GM11168 (cell line): Measurements from ENCODE around the gene SART3.
"Not testable (repeated sequence)": the region's sequence is repeated elsewhere in the genome, so short reads cannot be mapped to it uniquely, and the experiment has no call there.

Source experiments
- in situ Hi-C: fragments of 300-500 bp; cut with MboI; formaldehyde crosslinking; loops from one replicate; pipeline ENCODE4 v1.12.0; 2022; ENCODE audit warnings: low sequenced_read_pairs; ENCODE audit not compliant: unreplicated experiment

Gene SART3

DNA sequence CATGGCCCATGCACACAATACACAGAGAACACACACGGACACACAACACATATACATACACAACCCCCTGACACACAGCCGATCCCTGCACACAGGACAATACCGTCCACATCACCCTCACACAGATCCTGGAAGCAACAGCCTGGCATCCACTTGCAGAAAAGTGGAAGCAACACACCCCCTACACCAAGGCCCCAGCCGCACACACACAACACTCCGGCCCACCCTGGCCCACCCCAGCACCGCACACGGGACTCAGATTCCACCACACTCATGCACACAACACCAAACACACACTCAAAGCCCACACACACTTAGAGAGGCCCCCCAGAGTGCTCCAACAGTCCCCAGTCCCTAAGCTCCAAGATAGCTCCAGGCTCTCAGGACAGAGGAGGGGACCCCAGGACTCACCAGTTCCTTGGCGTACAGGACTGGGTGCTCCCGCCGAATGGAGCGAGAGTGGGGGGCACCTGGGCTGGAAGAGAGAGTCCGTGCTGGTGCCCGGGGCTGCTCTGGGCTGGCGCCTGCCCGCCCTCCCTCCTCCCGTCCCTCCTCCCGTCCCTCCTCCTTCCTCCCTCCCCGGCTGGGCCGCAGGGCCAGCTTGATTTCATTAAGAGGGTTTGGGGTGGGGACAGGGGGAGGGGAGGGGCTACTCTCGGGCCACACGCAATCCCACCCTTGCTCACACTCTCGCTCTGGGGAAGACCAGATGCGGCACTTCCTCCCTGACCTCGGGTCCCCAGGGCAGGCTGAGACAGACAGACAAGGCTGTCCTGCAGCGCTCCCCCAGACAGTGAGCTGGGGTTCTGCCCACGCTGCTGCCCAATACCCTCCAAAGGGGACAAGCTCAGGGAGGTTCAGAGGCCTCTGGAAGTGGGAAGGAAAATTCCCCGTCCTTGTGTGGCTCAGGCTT is 36.8 kb upstream of the SART3 start, which contains the start of gene TMEM119:
TMEM119 (minus strand) TSS at position 526 of the 913 bp plus-strand sequence. CDS start 5,701 bp downstream, outside the sequence.
- in situ Hi-C loops, result no loop called here

GRCh38 chr12:108596854-108597558 is 36.0 kb upstream of the SART3 start:
- in situ Hi-C loops, result no loop called here

DNA sequence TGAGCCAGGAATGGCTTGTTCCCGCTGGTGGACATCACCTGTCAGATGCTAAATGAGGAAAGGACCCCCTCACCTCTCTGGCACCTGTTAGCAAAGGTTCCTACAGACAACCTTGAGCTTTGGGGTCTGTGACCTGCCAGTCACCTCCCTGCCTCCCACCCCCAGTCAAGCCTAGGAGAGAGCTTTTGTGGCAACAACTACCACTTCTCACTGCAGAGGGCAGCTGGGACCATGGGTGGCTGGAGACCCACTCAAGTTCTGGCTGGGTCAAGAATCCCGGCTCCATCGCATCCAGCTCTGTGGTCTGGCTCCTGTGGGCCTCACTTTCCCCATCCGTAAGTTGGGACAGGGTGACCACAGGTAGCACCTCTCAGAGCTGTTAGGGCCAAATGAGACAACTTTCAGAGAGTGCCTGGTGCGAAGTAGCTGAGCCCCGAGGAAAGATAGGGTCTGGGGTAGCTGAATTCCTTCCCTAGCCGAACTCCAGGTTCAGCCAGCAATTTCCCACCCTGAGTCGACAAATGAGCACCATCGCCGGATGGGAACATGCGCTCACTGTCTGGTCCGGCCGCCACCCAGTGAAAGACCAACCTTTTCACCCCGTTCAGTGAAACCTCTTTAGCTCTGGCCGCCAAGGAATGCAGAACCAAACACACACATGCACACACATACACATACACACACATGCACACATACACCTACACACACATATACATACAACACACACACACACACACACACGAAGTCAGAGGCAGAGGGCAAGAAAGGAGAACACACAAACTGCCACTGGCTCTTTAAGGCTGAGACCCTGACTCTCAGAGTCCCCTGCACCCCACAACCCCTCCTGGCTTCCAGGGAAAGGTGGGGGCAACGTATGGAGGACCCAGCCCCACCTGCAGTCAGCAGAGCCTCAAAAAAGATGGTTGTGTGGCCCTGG is 35.0 kb upstream of the SART3 start:
- in situ Hi-C loops, result no loop called here

DNA sequence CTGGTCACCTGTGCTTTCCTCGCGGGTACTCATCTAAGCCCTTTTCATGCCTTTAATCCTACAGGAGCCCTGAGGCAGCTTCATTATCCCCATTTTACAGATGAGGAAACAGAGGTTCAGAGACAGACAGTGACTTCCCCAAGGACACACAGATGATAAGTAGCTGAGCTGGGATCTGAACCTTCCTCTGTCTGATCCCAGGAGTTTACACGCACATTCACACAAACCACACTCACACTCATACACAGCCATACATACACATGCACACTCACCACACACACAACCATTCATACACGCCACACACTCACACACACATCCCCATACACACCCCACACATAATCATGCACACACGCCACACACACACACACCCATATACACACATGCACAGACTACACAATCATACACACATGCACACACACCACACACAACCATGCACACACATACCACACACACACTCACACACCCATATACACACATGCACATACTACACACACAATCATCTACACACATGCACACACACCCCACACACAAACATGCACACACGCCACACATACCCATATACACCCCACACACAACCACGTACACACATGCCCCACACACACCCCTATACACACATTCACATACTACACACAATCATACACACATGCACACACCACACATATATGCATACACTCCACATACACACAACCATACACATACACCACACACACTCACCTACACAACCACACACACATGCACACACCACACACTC is 34.2 kb upstream of the SART3 start:
- in situ Hi-C loops, result no loop called here

DNA sequence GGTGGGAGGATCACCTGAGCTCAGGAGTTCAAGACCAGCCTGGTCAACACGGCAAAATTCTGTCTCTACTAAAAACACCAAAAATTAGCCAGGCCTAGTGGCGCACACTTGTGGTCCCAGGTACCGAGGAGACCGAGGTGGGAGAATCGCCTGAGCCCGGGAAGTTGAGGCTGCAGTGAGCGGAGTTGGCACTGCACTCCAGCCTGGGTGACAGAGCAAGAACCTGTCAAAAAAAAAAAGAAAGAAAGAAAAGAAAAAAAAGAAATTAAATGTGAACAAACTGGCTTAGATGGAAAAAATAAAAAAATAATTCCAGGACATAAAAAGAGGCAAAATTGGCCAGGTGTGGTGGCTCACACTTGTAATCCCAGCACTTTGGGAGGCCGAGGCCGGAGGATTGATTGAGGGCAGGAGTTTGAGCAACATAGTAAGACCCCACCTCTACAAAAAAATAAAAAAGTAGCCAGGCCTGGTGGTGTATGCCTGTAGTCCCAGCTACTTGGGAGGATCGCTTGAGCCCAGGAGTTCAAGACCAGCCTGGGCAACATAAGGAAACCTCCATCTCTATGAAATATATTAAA is 33.4 kb upstream of the SART3 start:
- in situ Hi-C loops, result no loop called here

DNA sequence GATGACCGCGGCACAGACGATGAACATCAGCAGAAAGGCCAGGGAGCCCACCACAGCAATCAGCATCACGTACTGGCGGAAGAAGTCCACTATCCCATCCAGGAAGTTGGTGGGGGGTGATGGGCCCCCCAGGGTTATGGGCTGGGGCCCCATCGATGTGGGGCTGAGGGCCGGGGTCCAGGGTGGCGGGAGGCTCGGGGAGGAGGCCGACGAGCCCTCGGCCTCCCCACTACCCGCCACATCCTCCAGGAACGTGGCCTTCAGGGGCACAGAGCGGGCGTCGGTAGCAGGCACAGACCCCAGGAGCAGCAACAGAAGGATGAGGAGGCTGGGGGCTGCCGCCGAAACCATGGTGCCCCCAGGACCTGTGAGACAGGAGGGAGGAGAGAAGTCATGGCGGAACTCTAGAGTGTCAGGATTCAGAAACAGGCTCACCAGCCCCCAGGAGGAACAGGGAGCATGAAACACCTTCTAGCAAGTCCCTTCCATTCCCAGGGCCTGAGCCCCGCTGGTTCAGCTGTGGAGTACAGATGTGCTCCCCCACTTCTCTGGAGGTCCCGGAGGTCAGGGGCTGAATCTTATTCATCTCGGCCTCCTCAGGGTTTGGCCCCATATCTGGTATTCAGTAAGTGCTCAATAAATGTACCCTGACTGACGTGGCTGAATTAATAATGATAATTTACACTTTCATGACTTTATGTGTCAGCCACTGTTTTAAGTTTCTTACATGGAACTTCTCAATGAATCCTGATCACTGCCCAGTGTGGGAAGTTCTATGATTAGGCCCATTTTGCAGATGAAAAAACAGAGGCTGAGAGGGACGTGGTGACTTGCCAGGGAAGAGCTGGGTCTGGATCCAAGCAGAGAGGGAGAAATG is 31.3 kb upstream of the SART3 start:
- in situ Hi-C loops, result no loop called here

GRCh38 chr12:108591267-108591980 is 30.5 kb upstream of the SART3 start:
- in situ Hi-C loops, result no loop called here

GRCh38 chr12:108590463-108590862 is 29.5 kb upstream of the SART3 start:
- in situ Hi-C loops, result not testable (repeated sequence)

- in situ Hi-C loops, result no loop called here
Observed at GRCh38 chr12:108589840-108590229, 28.9 kb upstream of the SART3 start.

GRCh38 chr12:108589028-108589839 is 28.3 kb upstream of the SART3 start:
- in situ Hi-C loops, result no loop called here

DNA sequence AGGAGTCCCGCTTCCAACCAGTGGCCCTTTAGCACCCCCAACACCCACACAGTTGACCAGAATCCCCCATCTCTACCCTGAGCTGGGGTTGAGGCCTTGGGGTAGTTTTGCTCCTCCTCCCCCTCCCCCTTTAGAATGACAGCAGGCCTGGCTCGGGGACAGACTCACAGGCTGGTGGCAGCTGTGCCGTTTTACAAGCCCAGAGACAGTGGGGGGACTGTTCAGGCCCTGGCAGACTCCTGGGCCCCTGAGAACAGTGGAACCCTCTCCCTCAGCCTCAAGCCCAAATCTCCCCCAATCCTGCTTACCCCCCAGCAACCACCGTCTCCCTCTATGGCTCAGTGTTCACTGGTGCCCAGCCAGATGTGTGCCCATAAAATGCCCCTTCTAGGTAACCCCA is 26.9 kb upstream of the SART3 start:
- in situ Hi-C loops, result no loop called here

- in situ Hi-C loops, result no loop called here
Observed at GRCh38 chr12:108586306-108586705, 25.3 kb upstream of the SART3 start.

- in situ Hi-C loops, result no loop called here
Observed at GRCh38 chr12:108585864-108586263, 24.9 kb upstream of the SART3 start.

- in situ Hi-C loops, result no loop called here
Observed at GRCh38 chr12:108584456-108585065, 23.6 kb upstream of the SART3 start.

- in situ Hi-C loops, result no loop called here
Observed at GRCh38 chr12:108583991-108584390, 23.0 kb upstream of the SART3 start.

DNA sequence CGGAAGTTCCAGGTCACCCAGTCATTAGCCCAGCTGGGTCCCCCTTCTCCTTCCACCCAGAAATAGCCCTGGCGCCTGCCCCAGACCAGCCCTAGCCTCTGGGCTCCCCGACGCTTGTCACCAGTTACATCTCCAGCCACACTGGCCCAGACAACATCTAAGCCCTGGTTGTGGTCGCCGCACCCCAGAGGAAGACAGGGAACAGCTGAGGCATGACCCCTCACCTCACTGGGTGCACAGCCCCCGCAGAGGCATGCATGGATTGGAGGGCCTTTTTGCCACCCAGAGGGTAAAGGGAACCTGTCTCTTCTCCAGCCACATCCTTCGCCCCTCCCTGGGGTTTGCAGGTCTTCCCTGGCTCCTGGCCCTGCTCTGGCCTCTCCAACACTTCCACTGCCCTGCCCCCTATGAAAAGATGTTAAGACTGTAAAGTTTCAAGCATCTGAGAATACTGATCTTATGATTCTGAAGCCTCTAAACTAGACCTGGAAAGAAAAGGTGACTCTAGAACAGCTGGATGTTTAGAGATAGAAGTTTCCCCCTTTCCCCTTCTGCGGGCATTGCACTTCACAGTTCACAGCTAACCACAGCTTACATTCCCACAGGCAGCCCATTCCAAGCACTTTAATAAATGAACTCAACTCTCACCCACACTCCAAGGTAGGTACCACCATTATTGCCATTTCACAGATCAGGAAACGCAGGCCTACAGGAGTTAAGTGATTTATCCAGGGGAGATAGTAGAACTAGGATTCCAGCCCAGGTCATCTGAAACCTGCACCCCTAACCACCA is 22.2 kb upstream of the SART3 start:
- in situ Hi-C loops, result no loop called here
